ENCODE data around the gene TFAP2A.

TFAP2A gene

GRCh38 chr6:10381830-10382208 is 33.1 kb downstream of the TFAP2A start:
- TF ChIP-seq CTCF (IDR thresholded peaks at IDR 0.05; ENCODE audit: insufficient read depth, missing control alignments), result no peak
- FAIRE-seq (no peak), DNase-seq (ENCODE audit: insufficient read length, low spot score) (no peak)

GRCh38 chr6:10381133-10381829 is 33.6 kb downstream of the TFAP2A start:
- DNase-seq (ENCODE audit: insufficient read length, low spot score) (no peak), FAIRE-seq (no peak)
- no peak for TF ChIP-seq CTCF (IDR thresholded peaks at IDR 0.05; ENCODE audit: insufficient read depth, missing control alignments)

- no peak for FAIRE-seq
- TF ChIP-seq CTCF (IDR thresholded peaks at IDR 0.05; ENCODE audit: insufficient read depth, missing control alignments), result no peak
- no peak for DNase-seq (ENCODE audit: insufficient read length, low spot score)
Observed at GRCh38 chr6:10375391-10375969, 39.4 kb downstream of the TFAP2A start.

- FAIRE-seq (no peak), DNase-seq (ENCODE audit: insufficient read length, low spot score) (no peak)
- TF ChIP-seq CTCF (IDR thresholded peaks at IDR 0.05; ENCODE audit: insufficient read depth, missing control alignments), result no peak
Observed at GRCh38 chr6:10373642-10374359, 41.1 kb downstream of the TFAP2A start.

- TF ChIP-seq CTCF (IDR thresholded peaks at IDR 0.05; ENCODE audit: insufficient read depth, missing control alignments), result no peak
- FAIRE-seq (no peak), DNase-seq (ENCODE audit: insufficient read length, low spot score) (no peak)
Observed at GRCh38 chr6:10369896-10370295, 45.0 kb downstream of the TFAP2A start.

GRCh38 chr6:10368861-10369260 is 46.0 kb downstream of the TFAP2A start:
- FAIRE-seq, result no peak
- no peak for TF ChIP-seq CTCF (IDR thresholded peaks at IDR 0.05; ENCODE audit: insufficient read depth, missing control alignments)
- no peak for DNase-seq (ENCODE audit: insufficient read length, low spot score)

- FAIRE-seq (no peak), DNase-seq (ENCODE audit: insufficient read length, low spot score) (no peak)
Observed at GRCh38 chr6:10363911-10364310, 51.0 kb downstream of the TFAP2A start.

More at GRCh38 chr6:10363911-10364310, 51.0 kb downstream of the TFAP2A start:
- no peak for TF ChIP-seq CTCF (IDR thresholded peaks at IDR 0.05; ENCODE audit: insufficient read depth, missing control alignments)
